AG09309 (cell line): ENCODE results near the gene VRK3.

ENCODE experiments used
- DNase-seq: peaks from one replicate; pipeline ENCODE4 v3.0.0-alpha.2; 2010; ENCODE audit warnings: low read depth
- H3K4me3 ChIP-seq: 2 replicates; pipeline ENCODE4 v1.5.1; 2011; ENCODE audit warnings: mild to moderate bottlenecking, low read depth, low read length, moderate library complexity; ENCODE audit not compliant: control insufficient read depth
- CTCF ChIP-seq: IDR thresholded peaks from 2 replicates; pipeline ENCODE4 v1.5.1; 2011; ENCODE audit warnings: mild to moderate bottlenecking, low read depth, low read length, inconsistent platforms; ENCODE audit not compliant: insufficient read depth, control insufficient read depth; ENCODE audit errors: missing control alignments

The VRK3 gene

GRCh38 chr19:49931293-49932040 lies 93.7 kb downstream of the VRK3 start:
- H3K4me3 ChIP-seq = no peak overlapping the region
- TF ChIP-seq CTCF = no peak
- no peak for DNase-seq

- H3K4me3 ChIP-seq = no peak overlapping the region
- no peak for TF ChIP-seq CTCF
- DNase-seq = no peak
These were observed 94.6 kb downstream of the VRK3 start for GRCh38 chr19:49930483-49931011.

- peak; percentile 0 for TF ChIP-seq CTCF
- H3K4me3 ChIP-seq = peak overlapping the region; percentile 98
- DNase-seq = peak; percentile 86
These were observed 95.3 kb downstream of the VRK3 start for GRCh38 chr19:49929611-49930482.

GRCh38 chr19:49929121-49929610 lies 96.0 kb downstream of the VRK3 start, which contains the start of the genes ATF5 and NUP62:
ATF5 (plus strand) TSS chr19:49929205; CDS start chr19:49930851, 1,646 bp downstream.
NUP62 (minus strand) TSS chr19:49929504; CDS start chr19:49909807, 19,697 bp downstream.
- H3K4me3 ChIP-seq = peak within 1 kb of the TSS; percentile 98
- DNase-seq = peak; percentile 27
- TF ChIP-seq CTCF = no peak

- H3K4me3 ChIP-seq = no peak overlapping the region
- DNase-seq = no peak
- no peak for TF ChIP-seq CTCF
These were observed 97.5 kb downstream of the VRK3 start for GRCh38 chr19:49927526-49928264.

GRCh38 chr19:49926515-49926914 lies 98.7 kb downstream of the VRK3 start:
- TF ChIP-seq CTCF = no peak
- no peak overlapping the region for H3K4me3 ChIP-seq
- DNase-seq = no peak
